NCI-H2227 (cell line): ENCODE measurements around the gene TEF.

Experiments used
- DNase-seq: peaks from one replicate; lab custom pipeline; 2025; ENCODE audit not compliant: unreplicated experiment; lab: John Stamatoyannopoulos, UW

Gene TEF

GRCh38 chr22:41447435-41448188 is 65.9 kb downstream of the TEF start:
- DNase-seq = peak; percentile 64

GRCh38 chr22:41448189-41448808 is 66.6 kb downstream of the TEF start:
- DNase-seq = peak; percentile 96
